SU-DHL-6 (cell line): ENCODE measurements around the gene MUC12.

ENCODE experiments used
- EZH2phosphoT487 ChIP-seq: fragments of 200-600 bp; sonication (generic), shearing (Covaris generic); conservative IDR thresholded peaks from 2 replicates; pipeline ENCODE4 v1.6.1; 2018; ENCODE audit warnings: mild to moderate bottlenecking, antibody characterized with exemption, low read length, moderate library complexity, mixed read lengths
- TF ChIP-seq, protein P1 (sequence below): fragments of 200-600 bp; sonication (generic); IDR thresholded peaks from one replicate; pipeline ENCODE4 v1.5.1; 2017; ENCODE audit warnings: antibody characterized with exemption, mild to moderate bottlenecking, low read length, moderate library complexity; ENCODE audit not compliant: insufficient read depth, poor library complexity, severe bottlenecking

DNA sequence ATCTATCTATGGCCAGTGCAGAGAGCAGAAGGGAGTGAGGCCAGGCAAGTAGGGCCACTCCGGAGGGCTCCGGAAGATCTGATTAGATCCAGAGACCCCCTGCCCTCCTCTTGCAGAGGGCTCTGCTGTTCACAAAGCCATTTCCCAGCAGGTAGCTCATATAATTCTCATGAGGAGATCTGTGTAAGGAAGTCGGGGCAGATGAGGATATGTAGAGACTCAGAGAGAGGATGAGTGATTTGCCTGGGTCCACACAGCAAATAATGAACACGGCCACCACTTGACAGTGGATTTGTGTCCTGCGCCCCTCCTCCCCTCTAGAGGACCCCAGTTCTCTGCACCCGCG lies 2.6 kb downstream of the MUC12 start:
- TF ChIP-seq, protein P1, sequence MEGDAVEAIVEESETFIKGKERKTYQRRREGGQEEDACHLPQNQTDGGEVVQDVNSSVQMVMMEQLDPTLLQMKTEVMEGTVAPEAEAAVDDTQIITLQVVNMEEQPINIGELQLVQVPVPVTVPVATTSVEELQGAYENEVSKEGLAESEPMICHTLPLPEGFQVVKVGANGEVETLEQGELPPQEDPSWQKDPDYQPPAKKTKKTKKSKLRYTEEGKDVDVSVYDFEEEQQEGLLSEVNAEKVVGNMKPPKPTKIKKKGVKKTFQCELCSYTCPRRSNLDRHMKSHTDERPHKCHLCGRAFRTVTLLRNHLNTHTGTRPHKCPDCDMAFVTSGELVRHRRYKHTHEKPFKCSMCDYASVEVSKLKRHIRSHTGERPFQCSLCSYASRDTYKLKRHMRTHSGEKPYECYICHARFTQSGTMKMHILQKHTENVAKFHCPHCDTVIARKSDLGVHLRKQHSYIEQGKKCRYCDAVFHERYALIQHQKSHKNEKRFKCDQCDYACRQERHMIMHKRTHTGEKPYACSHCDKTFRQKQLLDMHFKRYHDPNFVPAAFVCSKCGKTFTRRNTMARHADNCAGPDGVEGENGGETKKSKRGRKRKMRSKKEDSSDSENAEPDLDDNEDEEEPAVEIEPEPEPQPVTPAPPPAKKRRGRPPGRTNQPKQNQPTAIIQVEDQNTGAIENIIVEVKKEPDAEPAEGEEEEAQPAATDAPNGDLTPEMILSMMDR, result no peak
- no peak for TF ChIP-seq EZH2phosphoT487
